GM12875 (cell line): ENCODE data around the gene ADNP.

Source experiments
- H3K4me3 ChIP-seq: one replicate; pipeline ENCODE4 v1.5.1; 2011; ENCODE audit warnings: low read depth, low read length, control low read depth
- CTCF ChIP-seq: IDR thresholded peaks from 2 replicates; pipeline ENCODE4 v1.5.1; 2011; ENCODE audit warnings: low read depth, mild to moderate bottlenecking, control low read depth, inconsistent platforms, low read length, moderate library complexity, borderline replicate concordance; ENCODE audit not compliant: insufficient read depth

ADNP gene

GRCh38 chr20:50930976-50931305 lies 296 bp downstream of the ADNP start:
- no peak for TF ChIP-seq CTCF
- H3K4me3 ChIP-seq = peak overlapping the region; percentile 82

- TF ChIP-seq CTCF = no peak
- peak overlapping the region; percentile 82 for H3K4me3 ChIP-seq
These were observed 880 bp downstream of the ADNP start for GRCh38 chr20:50930139-50930975.

- peak overlapping the region; percentile 82 for H3K4me3 ChIP-seq
- TF ChIP-seq CTCF = peak; percentile 99
These were observed 1.7 kb downstream of the ADNP start for GRCh38 chr20:50929299-50930138.

- H3K4me3 ChIP-seq = peak overlapping the region; percentile 29
- peak; percentile 17; the same call in 1 of the 2 replicates for TF ChIP-seq CTCF
These were observed 2.8 kb downstream of the ADNP start for GRCh38 chr20:50928469-50928868.

- TF ChIP-seq CTCF = no peak
- no peak overlapping the region for H3K4me3 ChIP-seq
These were observed 4.7 kb downstream of the ADNP start for GRCh38 chr20:50926530-50926929.

DNA sequence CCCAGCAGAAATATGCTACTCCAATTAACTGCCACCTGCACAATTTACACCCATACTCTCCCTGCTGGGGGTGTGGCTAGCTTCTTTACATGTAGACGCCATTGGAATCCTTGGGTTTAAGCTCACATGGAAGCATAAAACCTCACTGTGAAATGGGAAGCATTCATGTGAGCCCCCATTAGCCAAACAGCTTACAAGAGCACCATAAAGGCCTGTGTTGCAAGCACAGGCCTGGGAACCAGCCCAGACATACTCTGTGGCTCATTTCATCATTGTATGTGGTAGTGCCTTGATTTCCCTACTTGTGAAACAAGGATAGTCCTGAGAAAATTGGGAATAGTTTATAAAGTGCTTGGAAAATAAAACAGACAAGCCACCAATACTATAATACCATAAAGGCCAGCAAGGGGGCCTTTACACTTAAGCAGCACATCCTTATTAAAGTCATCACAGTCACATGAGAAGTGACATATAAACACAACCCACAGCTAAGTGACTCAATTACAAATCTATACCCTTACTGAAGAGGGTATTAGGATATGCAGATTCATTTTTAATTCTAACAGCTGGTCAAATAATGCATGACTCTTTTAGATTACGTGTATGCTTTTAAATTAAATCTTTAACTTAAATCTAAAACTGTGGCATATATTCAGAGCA lies 6.8 kb downstream of the ADNP start:
- no peak overlapping the region for H3K4me3 ChIP-seq
- TF ChIP-seq CTCF = no peak
